GM12891 (cell line): ENCODE results near the gene GDAP1L1.
"Not testable (repeated sequence)": the region's sequence is repeated elsewhere in the genome, so short reads cannot be mapped to it uniquely, and the experiment has no call there.

Experiments
- DNase-seq: peaks from one replicate; pipeline ENCODE4 v3.0.0; 2011; ENCODE audit warnings: low spot score; ENCODE audit not compliant: insufficient read length
- FAIRE-seq: peaks from 2 replicates; lab custom pipeline; 2011; peaks lifted over from hg19 to GRCh38; lab: Jason Lieb, UNC
- PAX5 ChIP-seq: IDR thresholded peaks from 2 replicates; pipeline ENCODE4 v1.6.1; 2011; ENCODE audit warnings: low read length, moderate library complexity, mild to moderate bottlenecking; ENCODE audit not compliant: insufficient read depth, severe bottlenecking
- POLR2A ChIP-seq: IDR thresholded peaks from 2 replicates; pipeline ENCODE4 v1.6.1; 2011; ENCODE audit warnings: low read depth, low read length, control low read depth
- POLR2AphosphoS5 ChIP-seq: IDR thresholded peaks from 2 replicates; pipeline ENCODE4 v1.6.1; 2011; ENCODE audit warnings: low read depth, low read length, control low read depth
- POU2F2 ChIP-seq: IDR thresholded peaks from 2 replicates; pipeline ENCODE4 v1.6.1; 2011; ENCODE audit warnings: low read depth, mild to moderate bottlenecking, control low read depth, low read length, moderate library complexity
- SPI1 ChIP-seq: IDR thresholded peaks from 2 replicates; pipeline ENCODE4 v1.6.1; 2011; ENCODE audit warnings: low read depth, low read length, control low read depth
- TAF1 ChIP-seq: IDR thresholded peaks from 2 replicates; pipeline ENCODE4 v1.6.1; 2011; ENCODE audit warnings: low read depth, low read length, control low read depth

GDAP1L1 gene

DNA sequence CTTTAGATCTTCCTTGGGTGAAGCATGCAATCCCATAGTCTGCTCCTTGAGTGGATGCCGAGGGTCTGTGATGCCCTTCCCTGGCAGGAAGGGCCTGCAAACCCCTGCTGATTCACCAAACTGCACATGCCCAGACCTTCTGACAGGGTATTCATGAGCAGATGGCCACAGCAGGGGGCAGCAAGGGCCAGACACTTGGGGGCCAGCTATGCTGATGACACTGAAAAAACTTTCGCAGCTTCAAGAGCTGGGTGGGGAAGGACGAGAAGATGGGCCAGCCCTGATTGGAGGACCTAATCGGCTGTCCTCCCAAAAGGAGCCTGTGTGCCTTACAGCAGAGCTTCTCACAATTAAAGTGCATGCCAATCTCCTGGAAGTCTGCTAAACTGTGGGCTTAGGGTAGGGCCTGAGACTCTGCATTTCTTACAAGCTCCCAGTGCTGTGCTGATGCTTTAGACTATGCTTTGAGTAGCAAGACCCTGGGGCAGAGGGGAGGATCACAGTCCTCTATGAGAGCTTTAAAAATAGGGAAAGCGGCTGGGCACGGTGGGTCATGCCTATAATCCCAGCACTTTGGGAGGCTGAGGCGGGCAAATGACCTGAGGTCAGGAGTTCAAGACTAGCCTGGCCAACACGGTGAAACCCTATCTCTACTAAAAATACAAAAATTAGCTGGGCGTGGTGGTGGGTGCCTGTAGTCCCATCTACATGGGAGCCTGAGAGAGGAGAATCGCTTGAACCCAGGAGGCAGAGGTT, 15.2 kb upstream of the GDAP1L1 start:
- no peak for TF ChIP-seq POLR2A
- TF ChIP-seq PAX5: no peak
- TF ChIP-seq TAF1: no peak
- TF ChIP-seq POLR2AphosphoS5: no peak
- TF ChIP-seq POU2F2: no peak
- TF ChIP-seq SPI1: no peak
- FAIRE-seq (no peak), DNase-seq (no peak)

DNA sequence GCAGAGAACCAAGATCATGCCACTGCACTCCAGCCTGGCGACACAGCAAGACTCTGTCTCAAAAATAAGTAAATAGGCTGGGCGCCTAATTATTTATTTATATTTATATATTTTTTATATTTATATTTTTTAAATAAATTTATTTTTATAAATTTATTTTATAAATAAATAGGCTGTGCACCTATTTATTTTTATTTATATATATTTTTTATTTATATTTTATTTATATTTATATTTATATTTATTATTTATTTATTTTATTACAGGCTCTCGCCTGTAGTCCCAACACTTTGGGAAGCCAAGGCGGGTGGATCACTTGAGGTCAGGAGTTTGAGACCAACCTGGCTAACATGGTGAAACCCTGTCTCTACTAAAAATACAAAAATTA, 14.6 kb upstream of the GDAP1L1 start:
- FAIRE-seq, DNase-seq: not testable (repeated sequence)

GRCh38 chr20:44233436-44234016, 13.6 kb upstream of the GDAP1L1 start:
- no peak for TF ChIP-seq POLR2AphosphoS5
- TF ChIP-seq POU2F2: no peak
- TF ChIP-seq POLR2A: no peak
- TF ChIP-seq TAF1: no peak
- DNase-seq: no peak
- FAIRE-seq: no peak

DNA sequence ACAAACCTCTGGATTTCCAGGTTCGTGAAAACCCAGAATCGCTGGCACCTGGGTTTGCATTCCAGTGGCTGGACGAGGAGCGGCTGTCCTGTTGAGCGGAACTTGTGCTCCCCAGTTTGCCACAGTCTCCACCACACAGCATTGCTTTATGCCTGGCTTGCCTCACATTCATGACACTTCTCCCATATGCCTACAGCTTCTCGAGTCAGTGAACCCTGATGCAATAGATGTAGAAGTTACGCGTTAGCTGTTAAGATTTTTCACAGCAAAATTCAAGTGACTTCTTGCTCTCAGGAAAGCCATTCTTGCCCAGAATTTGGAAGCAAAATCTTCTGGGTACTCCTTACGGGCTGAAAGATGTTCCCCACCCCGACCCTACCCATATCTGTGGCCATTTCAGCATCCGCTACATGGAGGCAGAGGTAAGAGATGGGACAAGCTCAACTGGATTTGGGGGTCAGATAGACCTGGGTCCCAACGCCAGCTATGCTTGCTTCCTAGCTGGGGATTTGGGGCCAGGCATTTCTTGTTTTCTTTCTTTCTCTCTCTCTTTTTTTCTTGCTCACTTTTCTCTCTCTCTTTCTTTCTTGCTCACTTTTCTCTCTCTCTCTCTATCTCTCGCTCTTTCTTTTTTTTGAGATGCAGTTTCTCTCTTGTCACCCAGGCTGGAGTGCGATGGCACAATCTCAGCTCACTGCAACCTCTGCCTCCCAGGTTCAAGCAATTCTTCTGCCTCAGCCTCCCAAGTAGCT, 12.4 kb upstream of the GDAP1L1 start:
- DNase-seq: no peak
- TF ChIP-seq POLR2AphosphoS5: no peak
- no peak for TF ChIP-seq POLR2A
- TF ChIP-seq TAF1: no peak
- TF ChIP-seq POU2F2: no peak
- no peak for TF ChIP-seq PAX5
- TF ChIP-seq SPI1: no peak
- no peak for FAIRE-seq

- no peak for TF ChIP-seq SPI1
- no peak for TF ChIP-seq POLR2A
- TF ChIP-seq PAX5: no peak
- no peak for TF ChIP-seq POLR2AphosphoS5
- no peak for TF ChIP-seq TAF1
- no peak for TF ChIP-seq POU2F2
- DNase-seq: no peak
- no peak for FAIRE-seq
These were observed 11.4 kb upstream of the GDAP1L1 start for GRCh38 chr20:44235702-44236101.

- not testable (repeated sequence) for DNase-seq, FAIRE-seq
These were observed 10.3 kb upstream of the GDAP1L1 start for GRCh38 chr20:44236840-44237239.

DNA sequence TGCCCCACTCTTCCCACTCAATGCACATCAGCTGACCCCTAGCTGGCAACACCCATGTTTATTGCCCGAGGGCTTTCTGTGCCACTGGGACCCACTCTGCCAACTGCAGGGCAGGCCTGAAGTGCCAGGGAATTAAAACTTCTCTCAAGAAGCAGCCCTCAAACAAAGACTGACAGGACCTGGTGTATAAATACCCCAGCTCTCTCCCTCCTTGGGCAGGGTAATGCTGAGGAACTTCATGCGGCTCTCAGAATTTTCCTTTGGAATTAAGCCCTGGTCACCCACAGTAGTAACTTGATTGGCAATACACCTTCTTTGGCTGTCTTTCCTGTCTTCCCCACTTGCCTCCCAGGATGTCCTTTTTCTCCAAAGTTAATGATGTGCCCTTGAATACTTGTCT, 5.3 kb upstream of the GDAP1L1 start:
- FAIRE-seq (no peak), DNase-seq (no peak)
- no peak for TF ChIP-seq PAX5
- no peak for TF ChIP-seq POLR2A
- no peak for TF ChIP-seq SPI1
- TF ChIP-seq POU2F2: no peak
- TF ChIP-seq TAF1: no peak
- TF ChIP-seq POLR2AphosphoS5: no peak

GRCh38 chr20:44245977-44246376, 1.1 kb upstream of the GDAP1L1 start:
- TF ChIP-seq POLR2AphosphoS5: no peak
- TF ChIP-seq SPI1: no peak
- no peak for TF ChIP-seq POLR2A
- TF ChIP-seq PAX5: no peak
- TF ChIP-seq POU2F2: no peak
- TF ChIP-seq TAF1: no peak
- no peak for FAIRE-seq
- no peak for DNase-seq

DNA sequence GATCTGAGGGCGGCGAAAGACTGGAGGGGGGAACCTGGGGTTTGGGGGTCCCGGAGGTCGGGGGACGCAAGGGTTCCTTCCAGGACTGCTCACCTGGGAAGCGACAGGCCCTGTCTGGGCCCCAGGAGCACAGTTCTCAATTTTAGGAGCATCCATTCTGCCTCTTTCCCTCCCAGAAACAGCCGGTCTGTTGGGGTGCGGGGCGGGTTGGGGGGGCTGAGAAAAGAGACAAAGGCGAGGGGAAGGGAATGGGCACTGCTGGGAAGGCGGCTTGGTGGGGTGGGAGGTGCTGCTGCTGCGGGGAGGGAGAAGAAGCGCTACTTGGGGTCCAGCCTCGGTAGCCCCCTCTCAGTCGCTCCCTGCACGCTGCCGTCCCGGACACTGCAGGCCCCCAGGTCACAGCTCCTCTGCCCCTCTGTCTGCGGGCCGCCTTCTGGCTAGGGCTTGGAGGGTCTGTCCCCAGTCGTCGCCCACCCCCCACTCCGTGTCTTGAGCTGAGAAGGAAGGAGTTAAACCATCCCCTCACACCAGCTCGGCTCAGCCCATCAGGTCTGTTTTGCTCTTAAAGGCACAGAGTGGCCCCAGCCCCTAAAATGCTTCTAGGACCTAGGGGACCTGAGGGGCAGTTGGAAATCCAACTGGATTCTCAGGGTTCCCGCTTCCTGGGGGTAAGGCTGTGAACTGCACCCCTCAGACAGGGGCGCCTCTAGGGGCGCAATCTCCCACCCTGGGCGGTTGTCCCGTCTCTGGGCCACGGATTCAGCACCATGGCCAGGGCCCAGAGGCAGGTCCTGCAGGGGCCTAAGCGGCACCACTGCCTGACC, 690 bp downstream of the GDAP1L1 start:
- FAIRE-seq (no peak), DNase-seq (peak; percentile 56)
- TF ChIP-seq TAF1 (no peak), POU2F2 (no peak), SPI1 (no peak), POLR2AphosphoS5 (no peak), POLR2A (no peak), PAX5 (no peak)

- DNase-seq (no peak), FAIRE-seq (no peak)
- TF ChIP-seq PAX5 (no peak), POLR2A (no peak), TAF1 (no peak), POU2F2 (no peak), POLR2AphosphoS5 (no peak), SPI1 (no peak)
These were observed 1.3 kb downstream of the GDAP1L1 start for GRCh38 chr20:44248410-44248759.
